ENCODE results near the gene FMN1.

The FMN1 gene

GRCh38 chr15:32830241-32830640 is 364.3 kb downstream of the FMN1 start:
- TF ChIP-seq CTCF (IDR thresholded peaks at IDR 0.05) = no peak

GRCh38 chr15:32829436-32829835 is 365.1 kb downstream of the FMN1 start:
- no peak for TF ChIP-seq CTCF (IDR thresholded peaks at IDR 0.05)

- no peak for TF ChIP-seq CTCF (IDR thresholded peaks at IDR 0.05)
Observed at GRCh38 chr15:32828507-32829186, 365.9 kb downstream of the FMN1 start.

- no peak for TF ChIP-seq CTCF (IDR thresholded peaks at IDR 0.05)
Observed at GRCh38 chr15:32826685-32827084, 367.8 kb downstream of the FMN1 start.

- no peak for TF ChIP-seq CTCF (IDR thresholded peaks at IDR 0.05)
Observed at GRCh38 chr15:32825219-32825618, 369.3 kb downstream of the FMN1 start.

- TF ChIP-seq CTCF (IDR thresholded peaks at IDR 0.05) = no peak
Observed at GRCh38 chr15:32824777-32825176, 369.7 kb downstream of the FMN1 start.

- no peak for TF ChIP-seq CTCF (IDR thresholded peaks at IDR 0.05)
Observed at GRCh38 chr15:32823750-32824149, 370.8 kb downstream of the FMN1 start.

- no peak for TF ChIP-seq CTCF (IDR thresholded peaks at IDR 0.05)
Observed at GRCh38 chr15:32822739-32823138, 371.8 kb downstream of the FMN1 start.
